Mesenchymal stem cell (in vitro differentiated cells and primary cell): Measurements from ENCODE around the gene CCDC87.

Experiments used
- DNase-seq: peaks from one replicate; pipeline ENCODE4 v3.0.0-alpha.2; 2013
- H2AFZ ChIP-seq: one replicate; pipeline ENCODE4 v1.6.1; 2013; ENCODE audit warnings: low read depth, mild to moderate bottlenecking, control low read depth, inconsistent platforms, low read length, moderate library complexity
- H2AK5ac ChIP-seq: 2 replicates; pipeline ENCODE4 v1.6.1; 2013; ENCODE audit warnings: low read length, moderate library complexity, mild to moderate bottlenecking, inconsistent platforms; ENCODE audit not compliant: severe bottlenecking
- H2BK120ac ChIP-seq: one replicate; pipeline ENCODE4 v1.6.1; 2013; ENCODE audit warnings: low read depth, mild to moderate bottlenecking, inconsistent platforms, low read length, moderate library complexity
- H2BK12ac ChIP-seq, 2 experiments: one replicate each; pipeline ENCODE4 v1.6.1; 2013; ENCODE audit warnings: inconsistent platforms in 2 of 2, low read length in 2 of 2, mild to moderate bottlenecking in 2 of 2, moderate library complexity in 2 of 2, control low read depth in 1 of 2
- H2BK15ac ChIP-seq: one replicate; pipeline ENCODE4 v1.6.1; 2013; ENCODE audit warnings: mild to moderate bottlenecking, low read depth, inconsistent platforms; ENCODE audit not compliant: poor library complexity, severe bottlenecking
- H2BK5ac ChIP-seq: 2 replicates; pipeline ENCODE4 v1.6.1; 2013; ENCODE audit warnings: low read depth, mild to moderate bottlenecking, low read length, control low read depth, inconsistent platforms; ENCODE audit not compliant: poor library complexity, severe bottlenecking
- H3K14ac ChIP-seq, 2 experiments: one replicate each; pipeline ENCODE4 v1.6.1; 2013; ENCODE audit warnings: inconsistent platforms in 2 of 2, low read length in 2 of 2, control low read depth in 1 of 2, mild to moderate bottlenecking in 1 of 2, moderate library complexity in 1 of 2
- H3K18ac ChIP-seq, 2 experiments: one replicate each; pipeline ENCODE4 v1.6.1; 2013; ENCODE audit warnings: inconsistent platforms in 2 of 2, low read length in 2 of 2, control low read depth in 1 of 2, low read depth in 1 of 2, mild to moderate bottlenecking in 1 of 2
- H3K23ac ChIP-seq, 2 experiments: one replicate each; pipeline ENCODE4 v1.6.1; 2013; ENCODE audit warnings: inconsistent platforms in 2 of 2, low read length in 2 of 2, mild to moderate bottlenecking in 2 of 2, moderate library complexity in 2 of 2, control low read depth in 1 of 2
- H3K27ac ChIP-seq: 2 replicates; pipeline ENCODE4 v1.5.1; 2013; ENCODE audit warnings: mild to moderate bottlenecking, moderate library complexity, low read length, control low read depth, inconsistent platforms; ENCODE audit not compliant: poor library complexity, severe bottlenecking
- H3K27me3 ChIP-seq, 2 experiments: 2 replicates each; pipeline versions ENCODE4 v1.6.1 to v1.7.0; 2013; ENCODE audit warnings: low read length in 2 of 2, mild to moderate bottlenecking in 2 of 2, moderate library complexity in 2 of 2, control low read depth in 1 of 2, inconsistent platforms in 1 of 2; ENCODE audit not compliant: control insufficient read depth in 1 of 2, insufficient read depth in 1 of 2
- H3K36me3 ChIP-seq, 2 experiments: 2 replicates each; pipeline versions ENCODE4 v1.6.1 to v1.7.0; 2013; ENCODE audit warnings: low read length in 2 of 2, control low read depth in 1 of 2, inconsistent platforms in 1 of 2, low read depth in 1 of 2, mild to moderate bottlenecking in 1 of 2; ENCODE audit not compliant: insufficient read depth in 2 of 2, control insufficient read depth in 1 of 2
- H3K4ac ChIP-seq, 2 experiments: one replicate each; pipeline ENCODE4 v1.6.1; 2013; ENCODE audit warnings: inconsistent platforms in 2 of 2, low read length in 2 of 2, mild to moderate bottlenecking in 2 of 2, moderate library complexity in 2 of 2, control low read depth in 1 of 2, low read depth in 1 of 2
- H3K4me1 ChIP-seq: 2 replicates; pipeline ENCODE4 v1.6.1; 2013; ENCODE audit warnings: low read depth, low read length, control low read depth; ENCODE audit not compliant: control insufficient read depth, insufficient read depth
- H3K4me2 ChIP-seq: 2 replicates; pipeline ENCODE4 v1.6.1; 2013; ENCODE audit warnings: low read length, mild to moderate bottlenecking, inconsistent platforms; ENCODE audit not compliant: poor library complexity, severe bottlenecking
- H3K4me3 ChIP-seq, 2 experiments: 2 replicates each; pipeline versions ENCODE4 v1.5.1 to v1.7.0; 2013; ENCODE audit warnings: low read length in 2 of 2, mild to moderate bottlenecking in 2 of 2, control low read depth in 1 of 2, low read depth in 1 of 2; ENCODE audit not compliant: insufficient read depth in 1 of 2
- H3K79me1 ChIP-seq: replicated peaks from 2 replicates; pipeline ENCODE4 v1.6.1; 2013; ENCODE audit warnings: mild to moderate bottlenecking, control low read depth, low read length, inconsistent platforms; ENCODE audit not compliant: poor library complexity, severe bottlenecking
- H3K9ac ChIP-seq: 2 replicates; pipeline ENCODE4 v1.7.0; 2013; ENCODE audit warnings: mild to moderate bottlenecking, low read length, moderate library complexity
- H3K9me3 ChIP-seq: 2 replicates; pipeline ENCODE4 v1.7.0; 2013; ENCODE audit warnings: mild to moderate bottlenecking, low read length; ENCODE audit not compliant: control insufficient read depth
- H4K8ac ChIP-seq: one replicate; pipeline ENCODE4 v1.6.1; 2013; ENCODE audit warnings: inconsistent platforms, mild to moderate bottlenecking, low read length, moderate library complexity
- H4K91ac ChIP-seq: one replicate; pipeline ENCODE4 v1.6.1; 2013; ENCODE audit warnings: mild to moderate bottlenecking, low read length, inconsistent platforms
- WGBS: methylation state at CpG from one replicate; pipeline ENCODE4 v1.1.7; 2013; ENCODE audit warnings: mixed read lengths; 5-methylcytosine and 5-hydroxymethylcytosine counted together

Gene CCDC87

DNA sequence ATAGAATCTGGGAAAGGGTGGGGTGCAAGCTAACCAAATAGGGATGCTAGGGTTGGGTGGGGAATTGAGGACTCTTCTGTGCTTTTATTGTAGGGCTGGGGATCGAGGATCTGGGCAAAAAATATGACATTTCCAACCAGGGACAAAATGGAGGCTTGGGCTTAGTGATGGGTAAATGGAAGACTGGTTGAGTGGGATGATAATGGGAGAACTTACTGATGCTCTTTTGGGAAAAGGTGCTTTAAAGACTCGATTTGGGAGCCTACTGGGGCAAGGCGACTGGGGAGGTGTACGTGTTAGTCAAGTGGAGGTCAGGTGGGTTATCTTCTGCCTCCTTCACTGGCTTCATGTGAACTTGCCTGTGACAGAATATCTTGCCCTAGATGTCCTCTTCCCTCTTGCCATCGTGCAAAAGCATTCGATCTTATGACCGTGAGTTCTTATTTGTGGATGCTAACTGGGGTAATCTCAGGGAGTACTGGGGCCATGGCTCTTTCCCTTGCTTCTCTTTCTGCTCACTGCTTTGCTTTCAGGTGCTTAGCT lies 35.3 kb upstream of the CCDC87 start:
- Histone ChIP-seq H3K36me3 (peaks cover 62 to 88% of the 10 kb centered on the region in 2 experiments), H3K27me3 (no peaks in the 10 kb centered on the region)
- 98% methylated on average over 7 of the region's 7 CpGs for WGBS

DNA sequence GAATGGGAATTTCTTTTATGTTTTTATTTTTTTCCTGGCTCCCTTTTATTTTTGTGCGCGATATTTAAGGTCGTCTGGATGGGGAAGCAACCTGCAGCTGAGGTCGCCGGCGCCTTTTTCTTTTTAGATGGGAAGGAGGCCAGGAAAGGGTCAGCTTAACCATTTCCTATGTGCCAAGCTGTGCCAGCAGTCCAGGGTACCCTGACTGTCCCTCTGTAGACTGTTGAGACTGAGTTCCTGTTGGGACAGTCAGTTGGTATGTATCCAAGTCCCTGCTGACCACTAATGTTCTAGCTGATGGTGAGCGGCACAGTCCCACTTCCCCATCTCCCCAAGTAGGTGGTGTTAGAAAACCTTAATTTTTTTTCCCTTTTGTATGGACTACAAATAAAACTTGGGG lies 34.1 kb upstream of the CCDC87 start:
- Histone ChIP-seq H3K27ac (no peak overlapping the region), H3K36me3 (peaks cover 61 to 90% of the 10 kb centered on the region in 2 experiments), H3K14ac (no peak overlapping the region), H2BK5ac (no peak overlapping the region), H3K79me1 (peaks cover 3% of the 10 kb centered on the region), H3K9me3 (no peaks in the 10 kb centered on the region), H3K4me1 (no peaks in the 10 kb centered on the region), H2AFZ (no peak overlapping the region), H4K91ac (no peak overlapping the region), H3K27me3 (no peaks in the 10 kb centered on the region), H3K18ac (no peak overlapping the region), H4K8ac (no peak overlapping the region), H2BK120ac (no peak overlapping the region), H3K4ac (no peak overlapping the region), H3K9ac (no peak overlapping the region), H2BK15ac (no peak overlapping the region), H3K4me3 (no peak overlapping the region), H3K4me2 (no peak overlapping the region), H3K23ac (no peak overlapping the region), H2BK12ac (no peak overlapping the region), H2AK5ac (no peak overlapping the region)
- 96% methylated on average over 6 of the region's 7 CpGs for WGBS
- DNase-seq, result no peak

More for the DNA sequence above, 35.3 kb upstream of the CCDC87 start:
- H3K9me3 ChIP-seq, result no peaks in the 10 kb centered on the region
- no peak overlapping the region for H2BK5ac ChIP-seq
- no peak overlapping the region for H3K14ac ChIP-seq
- no peak for DNase-seq
- peaks cover 3% of the 10 kb centered on the region for H3K79me1 ChIP-seq
- H3K4me1 ChIP-seq, result no peaks in the 10 kb centered on the region
- H2AK5ac ChIP-seq, result no peak overlapping the region
- no peak overlapping the region for H3K4me2 ChIP-seq
- no peak overlapping the region for H3K27ac ChIP-seq
- H2BK15ac ChIP-seq, result no peak overlapping the region
- no peak overlapping the region for H2BK12ac ChIP-seq
- no peak overlapping the region for H2AFZ ChIP-seq
- no peak overlapping the region for H3K18ac ChIP-seq
- no peak overlapping the region for H3K9ac ChIP-seq
- H3K23ac ChIP-seq, result no peak overlapping the region
- H4K91ac ChIP-seq, result no peak overlapping the region
- H4K8ac ChIP-seq, result no peak overlapping the region
- no peak overlapping the region for H3K4ac ChIP-seq
- no peak overlapping the region for H3K4me3 ChIP-seq
- no peak overlapping the region for H2BK120ac ChIP-seq

DNA sequence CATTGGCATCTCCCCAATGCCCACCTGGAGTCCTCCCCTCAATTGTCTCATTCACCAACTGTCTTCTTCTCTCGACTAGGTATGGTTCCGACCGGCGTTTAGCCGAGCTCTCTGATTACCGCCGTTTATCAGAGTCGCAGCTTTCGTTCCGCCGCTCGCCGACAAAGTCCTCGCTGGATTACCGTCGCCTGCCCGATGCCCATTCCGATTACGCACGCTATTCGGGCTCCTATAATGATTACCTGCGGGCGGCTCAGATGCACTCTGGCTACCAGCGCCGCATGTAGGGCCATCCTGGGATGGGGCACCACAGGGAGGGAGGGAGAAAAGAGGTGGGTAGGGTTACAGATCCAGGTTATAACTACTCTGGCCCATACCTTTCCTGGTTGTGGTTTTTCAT lies 33.5 kb upstream of the CCDC87 start:
- Histone ChIP-seq H3K18ac (no peak overlapping the region), H3K4me2 (no peak overlapping the region), H3K79me1 (peaks cover 3% of the 10 kb centered on the region), H3K4ac (no peak overlapping the region), H2AK5ac (no peak overlapping the region), H4K8ac (no peak overlapping the region), H3K9me3 (no peaks in the 10 kb centered on the region), H3K36me3 (peaks cover 61 to 90% of the 10 kb centered on the region in 2 experiments), H2BK12ac (no peak overlapping the region), H3K14ac (no peak overlapping the region), H2BK120ac (no peak overlapping the region), H3K27me3 (no peaks in the 10 kb centered on the region), H4K91ac (no peak overlapping the region), H3K9ac (no peak overlapping the region), H2BK15ac (no peak overlapping the region), H3K4me3 (no peak overlapping the region), H3K23ac (no peak overlapping the region), H3K27ac (no peak overlapping the region), H3K4me1 (no peaks in the 10 kb centered on the region), H2BK5ac (no peak overlapping the region), H2AFZ (no peak overlapping the region)
- 98% methylated on average over 25 of the region's 25 CpGs for WGBS
- no peak for DNase-seq

DNA sequence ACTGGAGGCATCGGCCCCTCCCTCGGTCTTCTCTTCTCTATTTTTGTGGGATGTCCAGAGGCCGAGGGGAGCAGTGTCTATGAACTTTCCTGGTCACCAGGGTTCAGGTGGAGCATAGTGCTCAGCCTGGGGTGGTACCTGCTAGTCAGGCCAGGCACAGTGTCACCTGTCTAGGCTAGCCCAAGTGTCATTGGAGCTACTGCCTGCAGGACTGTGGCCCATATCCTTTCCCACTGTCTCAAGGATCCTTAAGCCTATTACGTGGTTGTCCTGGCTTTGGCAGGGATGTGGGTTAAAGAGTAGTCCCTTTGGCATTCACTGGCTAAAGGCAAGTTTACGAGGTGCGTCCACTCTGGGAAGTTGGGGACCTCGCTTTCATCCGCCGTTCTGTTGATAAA lies 32.9 kb upstream of the CCDC87 start:
- DNase-seq, result no peak
- Histone ChIP-seq H3K18ac (no peak overlapping the region), H4K91ac (no peak overlapping the region), H3K14ac (no peak overlapping the region), H3K9ac (no peak overlapping the region), H2BK15ac (no peak overlapping the region), H2BK120ac (no peak overlapping the region), H3K36me3 (peaks cover 64 to 91% of the 10 kb centered on the region in 2 experiments), H3K4me2 (no peak overlapping the region), H2BK5ac (no peak overlapping the region), H3K23ac (no peak overlapping the region), H4K8ac (no peak overlapping the region), H3K4me1 (peaks cover 1% of the 10 kb centered on the region), H3K27ac (no peak overlapping the region), H2AK5ac (no peak overlapping the region), H3K79me1 (peaks cover 3% of the 10 kb centered on the region), H2AFZ (no peak overlapping the region), H2BK12ac (no peak overlapping the region), H3K4me3 (no peak overlapping the region), H3K4ac (no peak overlapping the region), H3K9me3 (no peaks in the 10 kb centered on the region), H3K27me3 (no peaks in the 10 kb centered on the region)
- WGBS, result 98% methylated on average over 9 of the region's 9 CpGs
